Neural cell (in vitro differentiated cells): Measurements from ENCODE around the gene VEZF1. TPM values are rescaled to one million over a fixed set of nuclear protein-coding genes. Genes with fewer than 3 reads are reported as not detected.

ENCODE experiments used
- H2AFZ ChIP-seq: fragments of 200-600, 300-800 bp; sonication (generic), shearing (Covaris generic); 2 replicates; pipeline ENCODE4 v1.6.0; 2014; ENCODE audit warnings: low read depth, mild to moderate bottlenecking, antibody characterized with exemption, low read length, moderate library complexity
- H3F3A ChIP-seq: fragments of 200-600 bp; shearing (Covaris generic); 2 replicates; pipeline ENCODE4 v1.6.1; 2016; ENCODE audit warnings: mild to moderate bottlenecking, moderate library complexity, mixed read lengths, antibody characterized with exemption, low read length; ENCODE audit not compliant: insufficient read depth, poor library complexity, severe bottlenecking
- H3K27ac ChIP-seq: fragments of 200-600, 300-800 bp; sonication (generic), shearing (Covaris generic); 2 replicates; pipeline ENCODE4 v1.5.1; 2014; ENCODE audit warnings: mild to moderate bottlenecking, low read length, moderate library complexity
- H3K27me3 ChIP-seq: fragments of 300-800, 200-600 bp; sonication (generic), shearing (Covaris generic); 2 replicates; pipeline ENCODE4 v1.6.0; 2014; ENCODE audit warnings: mild to moderate bottlenecking, low read depth, low read length, moderate library complexity; ENCODE audit not compliant: insufficient read depth
- H3K36me3 ChIP-seq: fragments of 300-800, 200-600 bp; sonication (generic), shearing (Covaris generic); 2 replicates; pipeline ENCODE4 v1.5.1; 2014; ENCODE audit warnings: mild to moderate bottlenecking, antibody characterized with exemption, low read length, moderate library complexity; ENCODE audit not compliant: insufficient read depth
- H3K4me2 ChIP-seq: fragments of 300-800, 200-600 bp; sonication (generic), shearing (Covaris generic); 2 replicates; pipeline ENCODE4 v1.6.0; 2014; ENCODE audit warnings: mild to moderate bottlenecking, low read length
- H3K4me3 ChIP-seq: fragments of 300-800, 200-600 bp; sonication (generic), shearing (Covaris generic); 2 replicates; pipeline ENCODE4 v1.5.1; 2014; ENCODE audit warnings: mild to moderate bottlenecking, low read length, moderate library complexity
- H3K79me2 ChIP-seq: fragments of 200-600 bp; shearing (Covaris generic); replicated peaks from 2 replicates; pipeline ENCODE4 v1.6.0; 2014; ENCODE audit warnings: mild to moderate bottlenecking, low read length, moderate library complexity; ENCODE audit not compliant: insufficient read depth
- H3K9ac ChIP-seq: fragments of 300-800, 200-600 bp; sonication (generic), shearing (Covaris generic); 2 replicates; pipeline ENCODE4 v1.6.1; 2016; ENCODE audit warnings: mild to moderate bottlenecking, low read length, mixed read lengths
- H3K9me2 ChIP-seq: fragments of 200-600 bp; shearing (Covaris generic); 2 replicates; pipeline ENCODE4 v1.6.1; 2016; ENCODE audit warnings: mild to moderate bottlenecking, low read length, mixed read lengths; ENCODE audit not compliant: insufficient read depth
- H3K9me3 ChIP-seq: fragments of 200-600, 300-800 bp; sonication (generic), shearing (Covaris generic); 2 replicates; pipeline ENCODE4 v1.6.1; 2016; ENCODE audit warnings: mild to moderate bottlenecking, mixed run types, low read length, moderate library complexity, mixed read lengths
- H4K20me1 ChIP-seq: fragments of 200-600 bp; shearing (Covaris generic); 2 replicates; pipeline ENCODE4 v1.6.1; 2016; ENCODE audit warnings: mild to moderate bottlenecking, mixed run types; ENCODE audit not compliant: insufficient read depth
- CTCF ChIP-seq: fragments of 450-650 bp; IDR thresholded peaks from 2 replicates; pipeline ENCODE4 v1.5.1; 2014; ENCODE audit warnings: antibody characterized with exemption, mild to moderate bottlenecking, moderate library complexity; ENCODE audit not compliant: poor library complexity, severe bottlenecking
- EP300 ChIP-seq: fragments of 450-650 bp; conservative IDR thresholded peaks from 2 replicates; pipeline ENCODE4 v1.6.1; 2014; ENCODE audit warnings: antibody characterized with exemption, mild to moderate bottlenecking, moderate library complexity; ENCODE audit not compliant: poor library complexity, severe bottlenecking
- EZH2 ChIP-seq: fragments of 200-600, 300-800 bp; shearing (Covaris generic), sonication (generic); IDR thresholded peaks from 2 replicates; pipeline ENCODE4 v1.6.1; 2014; ENCODE audit warnings: antibody characterized with exemption, low read length, borderline replicate concordance, mild to moderate bottlenecking; ENCODE audit not compliant: insufficient read depth, poor library complexity, severe bottlenecking
- MXI1 ChIP-seq: fragments of 450-650 bp; conservative IDR thresholded peaks from 2 replicates; pipeline ENCODE4 v1.6.1; 2014; ENCODE audit warnings: antibody characterized with exemption, mild to moderate bottlenecking; ENCODE audit not compliant: poor library complexity, severe bottlenecking
- POLR2AphosphoS5 ChIP-seq: IDR thresholded peaks from 2 replicates; pipeline ENCODE4 v1.6.1; 2012
- RAD21 ChIP-seq: fragments of 450-650 bp; conservative IDR thresholded peaks from 2 replicates; pipeline ENCODE4 v1.6.1; 2014; ENCODE audit warnings: antibody characterized with exemption, mild to moderate bottlenecking, moderate library complexity
- SMC3 ChIP-seq: fragments of 450-650 bp; conservative IDR thresholded peaks from 2 replicates; pipeline ENCODE4 v1.6.1; 2014; ENCODE audit warnings: antibody characterized with exemption, mild to moderate bottlenecking, moderate library complexity; ENCODE audit not compliant: poor library complexity
- TAF1 ChIP-seq: IDR thresholded peaks from 2 replicates; pipeline ENCODE4 v1.6.1; 2012; ENCODE audit warnings: low read depth
- polyA plus RNA-seq: library from polyadenylated mRNA; depleted of rRNA; stranded (reverse); fragments of >200 nt; gene quantifications from 2 replicates; pipeline ENCODE4 v1.2.3, GENCODE V29; 2014

Gene VEZF1
- polyA plus RNA-seq, 1 donor from 2014 or later, result 64.6 TPM

GRCh38 chr17:57955183-57955931, 32.7 kb downstream of the VEZF1 start, which contains the start of gene CUEDC1:
Gene CUEDC1, minus strand, starts transcription at chr17:57955412. Its CDS starts 69,848 bp downstream, at chr17:57885564.
- Histone ChIP-seq H3K9me3 (no peaks in the 10 kb centered on the region), H3K27me3 (no peaks in the 10 kb centered on the region), H3K9ac (peak within 1 kb of the TSS; percentile 77), H3K4me2 (peak within 1 kb of the TSS; percentile 88), H3F3A (no peaks in the 10 kb centered on the region), H3K36me3 (no peaks in the 10 kb centered on the region), H3K9me2 (no peaks in the 10 kb centered on the region), H2AFZ (peak within 1 kb of the TSS; percentile 83), H3K27ac (peak within 1 kb of the TSS; percentile 42), H3K79me2 (peaks cover 27% of the 10 kb centered on the region), H4K20me1 (no peaks in the 10 kb centered on the region), H3K4me3 (peak within 1 kb of the TSS; percentile 89)
- TF ChIP-seq CTCF, result no peak
- TF ChIP-seq SMC3, result peak; percentile 13
- TF ChIP-seq POLR2AphosphoS5, result peak; percentile 53
- peak; percentile 9 for TF ChIP-seq RAD21
- TF ChIP-seq EZH2, result no peak
- TF ChIP-seq EP300, result no peak

- H3K27ac ChIP-seq, result no peak overlapping the region
Observed at GRCh38 chr17:57954397-57955182, 33.5 kb downstream of the VEZF1 start.

GRCh38 chr17:57953705-57954396, 34.2 kb downstream of the VEZF1 start:
- Histone ChIP-seq H3F3A (no peaks in the 10 kb centered on the region), H3K79me2 (peaks cover 27% of the 10 kb centered on the region), H4K20me1 (no peaks in the 10 kb centered on the region), H3K4me2 (peak overlapping the region; percentile 44), H3K9ac (peak overlapping the region; percentile 76), H2AFZ (no peak overlapping the region), H3K36me3 (no peaks in the 10 kb centered on the region), H3K9me3 (no peaks in the 10 kb centered on the region), H3K27me3 (no peaks in the 10 kb centered on the region), H3K27ac (no peak overlapping the region), H3K4me3 (peak overlapping the region; percentile 81), H3K9me2 (no peaks in the 10 kb centered on the region)
- TF ChIP-seq EZH2, result no peak
- no peak for TF ChIP-seq POLR2AphosphoS5
- TF ChIP-seq RAD21, result no peak
- TF ChIP-seq SMC3, result no peak
- no peak for TF ChIP-seq CTCF
- no peak for TF ChIP-seq MXI1
- TF ChIP-seq TAF1, result no peak
- TF ChIP-seq EP300, result no peak

More at GRCh38 chr17:57954397-57955182, 33.5 kb downstream of the VEZF1 start:
- H3K9me2 ChIP-seq, result no peaks in the 10 kb centered on the region
- H3K4me3 ChIP-seq, result peak overlapping the region; percentile 81
- H3K36me3 ChIP-seq, result no peaks in the 10 kb centered on the region
- peak; percentile 30 for TF ChIP-seq TAF1
- TF ChIP-seq SMC3, result no peak
- peak overlapping the region; percentile 76 for H3K9ac ChIP-seq
- peak overlapping the region; percentile 44 for H3K4me2 ChIP-seq
- no peaks in the 10 kb centered on the region for H3K9me3 ChIP-seq
- no peaks in the 10 kb centered on the region for H3F3A ChIP-seq
- H3K79me2 ChIP-seq, result peaks cover 27% of the 10 kb centered on the region
- no peak overlapping the region for H2AFZ ChIP-seq
- no peaks in the 10 kb centered on the region for H3K27me3 ChIP-seq
- no peaks in the 10 kb centered on the region for H4K20me1 ChIP-seq
